Adrenal gland (tissue), 12 donors: ENCODE measurements around the gene CCNB1IP1. TPM values are rescaled to one million over a fixed set of nuclear protein-coding genes. Genes with fewer than 3 reads are reported as not detected.

Experiments
- DNase-seq, 7 donors: peaks; one replicate each; pipeline ENCODE4 v3.0.0-alpha.2; 2019 to 2020
- H3K27ac ChIP-seq, 5 donors: fragments of 200-600 bp; sonication (generic) in 4 of 5; 1 replicate in 3 of 5; 2 replicates in 2 of 5; pipeline versions ENCODE4 v1.5.1 to v1.8.0; 2016 to 2020; ENCODE audit warnings: mild to moderate bottlenecking in 1 of 5
- H3K27me3 ChIP-seq: fragments of 200-600 bp; 2 replicates; pipeline ENCODE4 v1.8.0; 2021
- H3K36me3 ChIP-seq, 2 donors: fragments of 200-600 bp; replicated peaks in 1 of 2; 1 replicate in 1 of 2; 2 replicates in 1 of 2; pipeline versions ENCODE4 v1.5.1 to v1.8.0; 2018 to 2022
- H3K4me1 ChIP-seq, 2 donors: fragments of 200-600 bp; replicated peaks in 1 of 2; 1 replicate in 1 of 2; 2 replicates in 1 of 2; pipeline versions ENCODE4 v1.5.1 to v1.8.0; 2018 to 2021
- H3K4me3 ChIP-seq, 4 donors: fragments of 200-600 bp; sonication (generic) in 3 of 4; one replicate each; pipeline ENCODE4 v1.5.1; 2016 to 2018
- H3K9me3 ChIP-seq, 3 donors: fragments of 200-600 bp; sonication (generic) in 1 of 3; replicated peaks in 1 of 3; 1 replicate in 2 of 3; 2 replicates in 1 of 3; pipeline versions ENCODE4 v1.5.1 to v1.8.0; 2016 to 2021
- POLR2A ChIP-seq, 2 donors: fragments of 450-650 bp; IDR thresholded peaks; one replicate each; pipeline ENCODE4 v1.6.1; 2017; ENCODE audit warnings: antibody characterized with exemption in 2 of 2, mild to moderate bottlenecking in 2 of 2, moderate library complexity in 1 of 2
- WGBS, 4 donors: extraction: QIAGEN DNeasy Blood & Tissue Kit in 2 of 4; methylation state at CpG; one replicate each; pipeline versions ENCODE4 v1.1.5 to v1.1.7; 2013 to 2017; 5-methylcytosine and 5-hydroxymethylcytosine counted together
- intact Hi-C, 2 donors: fragments of 100-400 bp; cut with DNase I; formaldehyde crosslinking; loops; one replicate each; pipeline versions ENCODE4 v1.14.1 to v1.15.0; 2022 to 2023
- polyA plus RNA-seq, 3 donors: library from polyadenylated mRNA; stranded (reverse); fragments of 200-250 nt in 2 of 3; fragments of 350-450 nt in 1 of 3; fragmentation: Illumina TruSeq in 1 of 3; extraction: RNeasy Lipid Tissue Mini Kit (QIAGEN cat#74804) in 1 of 3; gene quantifications; one replicate each; pipeline ENCODE4 v1.2.3, GENCODE V29; 2013 to 2014
- total RNA-seq, 9 donors: library from RNA; depleted of rRNA in 4 of 9; stranded (reverse); fragments of >200 nt in 4 of 9; fragments of 120-200 nt in 1 of 9; fragmentation: NEBNext Ultra II Directional in 1 of 9; extraction: Animal tissue kit (Norgen Biotek cat#: 25700) in 1 of 9; gene quantifications; one replicate each; pipeline versions ENCODE4 v1.1.0 to v1.2.4, GENCODE V29; 2013 to 2023
- TF ChIP-seq, protein P1 (sequence below), 6 experiments: fragments of 450-650 bp in 4 of 6; fragments of 200-600 bp in 2 of 6; sonication (generic) in 1 of 6; IDR thresholded peaks; 1 replicate in 5 of 6; 2 replicates in 1 of 6; pipeline versions ENCODE4 v1.5.1 to v1.8.0; 2016 to 2021; ENCODE audit warnings: antibody characterized with exemption in 6 of 6, mild to moderate bottlenecking in 2 of 6, moderate library complexity in 1 of 6
- donor health status: healthy with polysubstance abuse.
- donor health status: Bipolar disorder and iron deficiency.
- donor health status: DM: yes; HTN: yes; CAD: no.
- donor health status: DM: no; HTN: no; CAD: no.
- donor health status: DM: no; HTN: no; CAD: no.
- donor health status: DM: yes; HTN: yes; CAD: no.

Gene CCNB1IP1
- total and polyA plus RNA-seq, 12 donors: 16.8 to 62.5 (median 32.8) TPM

DNA sequence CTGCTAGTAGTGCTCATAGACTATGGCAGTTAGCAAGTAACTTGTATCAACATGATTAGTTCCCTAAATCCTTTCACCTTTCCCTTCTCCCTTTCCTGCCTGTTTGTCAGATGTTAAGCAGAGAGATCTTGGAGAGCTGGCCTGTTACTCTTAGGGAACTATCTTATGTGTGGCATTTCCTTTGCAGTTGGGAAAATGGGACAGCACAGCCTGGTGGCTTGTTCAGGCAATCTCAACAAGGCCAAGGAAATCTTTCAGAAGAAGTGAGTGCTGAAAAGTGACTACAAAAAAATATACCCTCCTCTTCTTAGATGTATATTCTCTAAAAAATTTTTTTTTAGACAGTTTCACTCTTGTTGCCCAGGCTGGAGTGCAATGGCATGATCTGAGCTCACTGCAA, 17.8 kb upstream of the CCNB1IP1 start:
- Histone ChIP-seq H3K27ac (no peak overlapping the region), H3K27me3 (no peaks in the 10 kb centered on the region), H3K36me3 (peaks cover 0 to 59% of the 10 kb centered on the region in 2 donors), H3K4me3 (no peak overlapping the region), H3K4me1 (peaks cover 6 to 10% of the 10 kb centered on the region in 2 donors), H3K9me3 (no peaks in the 10 kb centered on the region)
- DNase-seq: peak in 1 of 7 donors; percentile 19
- intact Hi-C loops: loop anchor here in 1 of 2 donors (10.0 kb wide), 1 partner anchor 54 kb away; no protein-coding TSS in a partner anchor
- TF ChIP-seq, protein P1, sequence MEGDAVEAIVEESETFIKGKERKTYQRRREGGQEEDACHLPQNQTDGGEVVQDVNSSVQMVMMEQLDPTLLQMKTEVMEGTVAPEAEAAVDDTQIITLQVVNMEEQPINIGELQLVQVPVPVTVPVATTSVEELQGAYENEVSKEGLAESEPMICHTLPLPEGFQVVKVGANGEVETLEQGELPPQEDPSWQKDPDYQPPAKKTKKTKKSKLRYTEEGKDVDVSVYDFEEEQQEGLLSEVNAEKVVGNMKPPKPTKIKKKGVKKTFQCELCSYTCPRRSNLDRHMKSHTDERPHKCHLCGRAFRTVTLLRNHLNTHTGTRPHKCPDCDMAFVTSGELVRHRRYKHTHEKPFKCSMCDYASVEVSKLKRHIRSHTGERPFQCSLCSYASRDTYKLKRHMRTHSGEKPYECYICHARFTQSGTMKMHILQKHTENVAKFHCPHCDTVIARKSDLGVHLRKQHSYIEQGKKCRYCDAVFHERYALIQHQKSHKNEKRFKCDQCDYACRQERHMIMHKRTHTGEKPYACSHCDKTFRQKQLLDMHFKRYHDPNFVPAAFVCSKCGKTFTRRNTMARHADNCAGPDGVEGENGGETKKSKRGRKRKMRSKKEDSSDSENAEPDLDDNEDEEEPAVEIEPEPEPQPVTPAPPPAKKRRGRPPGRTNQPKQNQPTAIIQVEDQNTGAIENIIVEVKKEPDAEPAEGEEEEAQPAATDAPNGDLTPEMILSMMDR (IDR thresholded peaks at IDR 0.05): peak in 5 of 6 experiments; percentile 13 to 29 (median 22)
- TF ChIP-seq POLR2A (IDR thresholded peaks at IDR 0.05): no peak

DNA sequence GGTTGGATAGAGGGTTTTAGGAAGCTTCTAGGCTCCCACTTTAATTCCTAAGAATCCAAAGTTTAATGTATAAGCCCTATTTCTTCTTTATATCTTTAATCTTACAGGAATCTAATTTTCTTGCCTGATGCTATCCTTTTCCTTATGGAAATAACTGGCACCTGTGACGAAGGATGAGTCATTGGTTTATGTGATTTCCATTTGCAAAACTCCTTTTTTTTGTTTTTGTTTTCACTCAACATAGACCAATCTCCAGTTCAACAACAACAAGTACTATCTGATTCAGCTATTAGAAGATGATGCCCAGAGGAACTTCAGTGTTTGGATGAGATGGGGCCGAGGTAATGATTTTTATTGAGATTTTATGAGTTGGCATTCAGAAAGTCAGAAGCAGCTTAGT, 17.2 kb upstream of the CCNB1IP1 start:
- Histone ChIP-seq H3K27ac (no peak overlapping the region), H3K4me3 (no peak overlapping the region), H3K9me3 (no peaks in the 10 kb centered on the region), H3K36me3 (peaks cover 0 to 55% of the 10 kb centered on the region in 2 donors), H3K27me3 (no peaks in the 10 kb centered on the region), H3K4me1 (peaks cover 6 to 10% of the 10 kb centered on the region in 2 donors)
- DNase-seq: no peak
- TF ChIP-seq, protein P1 (IDR thresholded peaks at IDR 0.05): no peak
- TF ChIP-seq POLR2A (IDR thresholded peaks at IDR 0.05): no peak
- intact Hi-C loops: loop anchor here in 1 of 2 donors (10.0 kb wide), 1 partner anchor 55 kb away; no protein-coding TSS in a partner anchor
- 75 to 88% (median 83%) methylated on average over 2 of the region's 2 CpGs for WGBS, 4 donors

- Histone ChIP-seq H3K27me3 (no peaks in the 10 kb centered on the region), H3K36me3 (peaks cover 0 to 32% of the 10 kb centered on the region in 2 donors), H3K4me1 (peaks cover 14 to 17% of the 10 kb centered on the region in 2 donors), H3K27ac (peak overlapping the region in 3 of 5 donors; percentile 66 to 70 (median 67)), H3K9me3 (no peaks in the 10 kb centered on the region), H3K4me3 (no peak overlapping the region)
- intact Hi-C loops: no loop called here
- WGBS, 4 donors: 45 to 62% (median 56%) methylated on average over 3 of the region's 3 CpGs
- DNase-seq: peak; percentile 56 to 85 (median 81)
- TF ChIP-seq, protein P1 (IDR thresholded peaks at IDR 0.05): no peak
Measured at GRCh38 chr14:20347747-20348146, 14.7 kb upstream of the CCNB1IP1 start.

- 82 to 100% (median 95%) methylated on average over 1 of the region's 1 CpG for WGBS, 4 donors
- no peaks in the 10 kb centered on the region for H3K9me3 ChIP-seq
- no peak overlapping the region for H3K27ac ChIP-seq
- no peak overlapping the region for H3K4me3 ChIP-seq
- H3K4me1 ChIP-seq: peaks cover 14 to 17% of the 10 kb centered on the region in 2 donors
- peaks cover 0 to 23% of the 10 kb centered on the region in 2 donors for H3K36me3 ChIP-seq
- DNase-seq: no peak
- H3K27me3 ChIP-seq: no peaks in the 10 kb centered on the region
- intact Hi-C loops: no loop called here
- TF ChIP-seq, protein P1 (IDR thresholded peaks at IDR 0.05): no peak
- no peak for TF ChIP-seq POLR2A (IDR thresholded peaks at IDR 0.05)
Measured at GRCh38 chr14:20346713-20347112, 13.6 kb upstream of the CCNB1IP1 start.
